GM04503 (cell line): ENCODE results near the gene SMIM24.
"Not testable (repeated sequence)": the region's sequence is repeated elsewhere in the genome, so short reads cannot be mapped to it uniquely, and the experiment has no call there.

Experiments
- DNase-seq: peaks from one replicate; pipeline ENCODE4 v3.0.0-alpha.2; 2012; ENCODE audit warnings: low read depth

Gene SMIM24

GRCh38 chr19:3455960-3456601, 24.2 kb downstream of the SMIM24 start:
- no peak for DNase-seq

GRCh38 chr19:3455393-3455955, 24.9 kb downstream of the SMIM24 start:
- no peak for DNase-seq

- DNase-seq, result no peak
Observed at GRCh38 chr19:3454656-3455392, 25.5 kb downstream of the SMIM24 start.

- no peak for DNase-seq
Observed at GRCh38 chr19:3453840-3454239, 26.5 kb downstream of the SMIM24 start.

GRCh38 chr19:3452942-3453214, 27.4 kb downstream of the SMIM24 start:
- DNase-seq, result not testable (repeated sequence)

- no peak for DNase-seq
Observed at GRCh38 chr19:3452171-3452941, 28.0 kb downstream of the SMIM24 start.

- no peak for DNase-seq
Observed at GRCh38 chr19:3451451-3451866, 28.9 kb downstream of the SMIM24 start.

- DNase-seq, result peak; percentile 98
Observed at GRCh38 chr19:3450796-3451411, 29.4 kb downstream of the SMIM24 start.

- DNase-seq, result no peak
Observed at GRCh38 chr19:3448616-3449334, 31.6 kb downstream of the SMIM24 start.

GRCh38 chr19:3446657-3447056, 33.7 kb downstream of the SMIM24 start:
- not testable (repeated sequence) for DNase-seq

- DNase-seq, result no peak
Observed at GRCh38 chr19:3444695-3445234, 35.6 kb downstream of the SMIM24 start.

- no peak for DNase-seq
Observed at GRCh38 chr19:3443840-3444694, 36.3 kb downstream of the SMIM24 start.

- no peak for DNase-seq
Observed at GRCh38 chr19:3442487-3443071, 37.7 kb downstream of the SMIM24 start.

GRCh38 chr19:3441986-3442329, 38.4 kb downstream of the SMIM24 start:
- DNase-seq, result no peak

GRCh38 chr19:3441089-3441985, 39.0 kb downstream of the SMIM24 start:
- no peak for DNase-seq

GRCh38 chr19:3440082-3440481, 40.2 kb downstream of the SMIM24 start:
- no peak for DNase-seq

- DNase-seq, result peak; percentile 52
Observed at GRCh38 chr19:3434630-3435553, 45.4 kb downstream of the SMIM24 start.
